Femur (tissue), 1 donor: ENCODE measurements around the gene BMX.

ENCODE experiments used
- DNase-seq: peaks from one replicate; pipeline ENCODE4 v3.0.0-alpha.2; 2017

The BMX gene

GRCh38 chrX:15576019-15576418, 75.4 kb downstream of the BMX start:
- DNase-seq: no peak

- DNase-seq: peak; percentile 18
These were observed 79.5 kb downstream of the BMX start for GRCh38 chrX:15579778-15580747.

DNA sequence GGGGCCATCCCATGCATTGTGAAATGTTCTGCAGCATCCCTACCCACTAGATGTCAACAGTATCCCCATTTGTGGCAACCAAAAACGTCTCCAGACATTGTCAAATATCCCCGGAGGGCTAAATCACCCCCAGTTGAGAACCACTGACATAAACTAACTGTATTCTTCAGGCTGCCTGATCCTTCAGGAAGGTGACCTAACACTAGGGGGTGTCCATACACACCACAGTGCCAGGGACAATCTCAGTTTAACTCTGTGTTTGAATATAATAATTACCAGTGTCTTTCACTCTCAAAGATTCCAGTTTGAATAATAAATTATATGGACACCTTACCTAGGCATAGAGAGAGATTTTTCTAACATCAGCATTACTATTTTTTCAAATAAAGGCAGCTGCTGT, 93.8 kb downstream of the BMX start:
- no peak for DNase-seq

GRCh38 chrX:15598026-15598425, 97.4 kb downstream of the BMX start:
- DNase-seq: no peak

DNA sequence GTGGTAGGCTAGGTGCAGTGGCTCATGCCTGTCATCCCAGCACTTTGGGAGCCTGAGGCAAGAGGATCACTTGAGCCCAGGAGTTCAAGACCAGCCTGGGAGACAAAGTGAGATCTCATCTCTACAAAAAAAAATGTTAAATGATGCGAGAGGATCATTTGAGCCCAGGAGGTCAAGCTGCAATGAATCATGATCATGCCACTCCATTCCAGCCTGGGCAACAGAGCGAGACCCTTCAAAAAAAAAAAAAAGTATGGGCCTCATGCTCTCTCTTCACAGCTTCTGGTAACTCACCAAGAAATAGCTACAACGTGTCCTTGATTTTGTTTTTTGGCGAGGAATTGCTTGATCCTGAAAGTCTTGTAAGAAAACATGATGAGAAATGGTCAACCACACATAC, 98.9 kb downstream of the BMX start:
- no peak for DNase-seq

DNA sequence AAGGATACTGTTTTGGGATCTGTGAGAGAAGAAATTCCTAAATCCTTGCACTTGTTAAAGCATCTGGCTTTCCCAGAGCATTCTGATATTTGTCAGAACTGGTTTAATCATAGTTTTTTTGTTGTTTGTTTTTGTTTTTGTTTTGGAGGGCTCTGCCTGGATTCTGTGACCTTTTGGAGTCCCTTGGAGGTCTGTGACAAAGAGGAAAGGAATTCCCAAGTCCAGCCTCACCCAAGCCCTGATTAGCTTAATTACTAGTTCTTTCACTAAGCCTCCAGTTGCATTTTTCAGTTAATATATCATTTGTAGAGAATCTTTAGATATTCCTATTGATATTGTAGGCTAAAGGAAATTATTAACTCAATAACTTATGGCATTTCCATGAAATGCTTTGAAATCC, 99.4 kb downstream of the BMX start:
- DNase-seq: no peak

DNA sequence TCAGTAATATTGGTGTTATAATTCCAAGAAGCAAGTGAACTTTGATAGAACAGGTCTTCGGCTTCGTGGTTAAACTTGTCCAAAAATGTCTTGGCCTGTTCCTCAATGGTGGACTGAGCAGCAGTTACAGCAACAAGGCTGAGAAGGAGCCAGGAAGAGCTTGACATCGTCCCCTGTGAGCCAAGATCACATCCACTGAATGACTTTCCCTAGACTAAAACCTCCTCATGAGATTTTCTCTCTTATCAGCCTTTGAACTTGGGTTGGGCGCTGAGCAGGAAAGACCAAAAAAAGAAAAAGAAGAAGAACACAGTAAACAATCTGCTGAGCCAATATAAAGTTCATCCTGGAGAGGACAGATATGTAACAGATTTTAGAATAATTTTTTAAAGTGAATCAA, 100.1 kb downstream of the BMX start, which contains the start of gene ACE2:
Gene ACE2 (minus strand): TSS at position 216 of the 400 bp plus-strand sequence. CDS start 49 bp downstream, at position 167.
- DNase-seq: no peak

- DNase-seq: no peak
These were observed 101.3 kb downstream of the BMX start for GRCh38 chrX:15601932-15602331.

DNA sequence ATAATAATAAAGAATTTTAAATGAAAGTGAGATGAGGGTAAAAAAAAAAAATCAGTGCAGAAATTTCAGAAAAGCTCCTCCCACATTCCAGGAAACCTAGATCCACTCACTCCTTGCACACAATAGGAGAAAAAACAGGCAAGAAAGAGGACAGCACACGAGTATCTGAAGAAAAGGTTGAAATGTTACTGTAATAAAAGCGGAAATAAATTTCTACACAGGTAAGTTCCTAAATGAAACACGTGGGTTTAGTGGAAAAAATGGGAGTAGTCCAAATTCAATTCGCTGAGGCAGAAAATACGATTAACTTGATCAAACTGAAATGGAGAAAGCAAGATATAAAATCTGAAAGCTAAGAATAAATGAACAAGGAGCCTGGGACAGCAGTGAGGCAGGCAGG, 102.2 kb downstream of the BMX start:
- no peak for DNase-seq

DNA sequence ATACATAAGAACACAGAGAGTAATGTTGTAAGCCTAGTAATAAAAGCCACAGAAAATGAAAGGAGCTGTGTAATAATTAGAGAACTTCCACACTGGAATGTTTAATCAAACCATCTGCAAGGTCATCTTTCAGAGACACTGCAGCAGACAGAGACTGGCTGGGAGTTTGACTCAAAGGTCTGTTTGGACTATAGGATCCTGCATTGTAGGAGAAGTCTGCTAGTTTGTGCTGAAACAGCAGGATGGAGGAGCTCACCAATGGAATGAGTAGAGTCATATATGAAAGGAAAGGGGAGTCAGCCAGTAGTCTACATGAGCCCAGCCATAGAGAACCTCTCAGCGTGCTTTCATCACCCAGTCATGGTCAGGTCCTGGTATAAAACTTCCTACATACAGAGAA, 104.6 kb downstream of the BMX start:
- no peak for DNase-seq
